GM21381 (cell line): ENCODE data around the gene HERPUD1.

ENCODE experiments used
- ATAC-seq: cut with Tn5 transposase; IDR thresholded peaks from one replicate; pipeline ENCODE4 v1.9.1; 2021; ENCODE audit warnings: mild to moderate bottlenecking, moderate library complexity; ENCODE audit not compliant: unreplicated experiment

Gene HERPUD1

DNA sequence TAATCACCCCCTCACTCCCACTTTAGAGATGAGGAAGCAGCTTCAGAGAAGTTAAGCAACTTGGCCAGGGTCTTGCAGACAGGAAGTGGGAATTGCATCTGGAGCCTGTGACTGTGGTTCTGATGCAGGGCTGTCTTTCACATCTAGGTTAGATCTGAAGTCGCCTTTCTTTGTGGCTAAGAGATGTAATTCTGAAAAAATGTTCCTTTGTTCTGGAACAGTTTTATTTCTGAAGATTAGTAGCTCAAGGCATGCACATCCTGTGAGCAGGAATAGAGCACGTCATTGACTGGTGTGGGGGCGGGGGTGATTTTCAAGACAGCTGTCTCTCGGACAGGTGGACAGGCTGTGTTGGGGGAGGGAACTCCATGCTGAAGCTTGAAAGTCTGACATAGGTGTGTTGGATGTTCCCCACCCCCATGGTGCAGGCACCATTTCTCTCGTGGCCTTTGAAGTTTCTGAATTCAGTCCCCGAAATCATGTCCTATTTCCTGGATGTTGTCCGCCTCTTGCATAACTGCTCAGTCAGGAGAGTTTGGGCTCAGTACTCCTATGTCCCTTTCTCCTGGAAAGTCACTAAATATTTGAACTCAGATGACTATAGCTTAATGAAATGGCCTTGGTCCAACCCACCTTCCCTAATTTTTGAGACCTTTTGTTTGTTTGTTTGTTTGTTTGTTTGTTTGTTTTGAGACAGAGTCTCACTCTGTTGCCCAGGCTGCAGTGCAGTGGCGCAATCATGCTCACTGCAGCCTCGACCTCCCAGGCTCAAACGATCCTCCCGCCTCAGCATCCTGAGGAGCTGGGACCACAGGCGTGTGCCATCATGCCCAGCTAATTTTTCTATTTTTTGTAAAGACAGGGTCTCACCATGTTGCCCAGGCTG, 21.0 kb upstream of the HERPUD1 start:
- ATAC-seq: no peak

DNA sequence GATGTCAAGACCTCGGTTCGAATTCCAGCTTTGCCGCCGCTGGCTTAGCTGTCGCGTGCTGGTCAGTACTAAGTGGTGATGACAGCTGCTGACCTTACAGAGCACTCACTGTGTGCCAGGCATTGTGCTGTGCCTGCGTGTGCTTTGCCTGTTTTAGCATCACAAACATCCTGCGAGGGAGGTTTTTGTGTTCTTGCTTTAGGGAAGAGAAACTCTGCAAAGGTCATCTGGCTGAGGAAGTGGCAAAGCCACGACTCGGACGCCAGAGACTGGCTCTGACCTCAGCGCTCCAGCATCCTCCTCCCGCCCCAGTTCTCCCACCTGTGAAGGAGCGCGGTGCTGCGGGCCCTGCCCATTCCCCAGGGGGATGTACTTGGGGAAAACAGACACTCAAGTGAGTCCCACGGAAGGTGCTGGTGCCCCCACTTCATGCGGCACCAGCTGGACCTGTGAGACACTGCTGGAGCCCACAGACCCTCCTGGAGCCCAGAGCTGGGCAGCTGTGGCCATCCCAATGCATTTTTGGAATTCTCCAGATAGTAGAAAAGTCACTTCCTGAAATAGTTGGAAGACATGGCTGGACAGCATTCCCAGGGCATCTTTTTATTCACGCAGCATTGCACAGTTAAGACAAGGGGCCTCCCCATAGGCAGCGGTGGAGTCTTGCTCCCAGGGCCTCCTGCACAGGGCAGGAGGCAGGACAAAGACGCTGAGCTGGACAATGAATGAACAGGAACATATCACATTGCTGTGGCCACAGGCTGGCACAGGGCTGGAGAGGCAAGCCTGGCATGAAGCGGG, 20.0 kb upstream of the HERPUD1 start:
- ATAC-seq: peak; percentile 70

DNA sequence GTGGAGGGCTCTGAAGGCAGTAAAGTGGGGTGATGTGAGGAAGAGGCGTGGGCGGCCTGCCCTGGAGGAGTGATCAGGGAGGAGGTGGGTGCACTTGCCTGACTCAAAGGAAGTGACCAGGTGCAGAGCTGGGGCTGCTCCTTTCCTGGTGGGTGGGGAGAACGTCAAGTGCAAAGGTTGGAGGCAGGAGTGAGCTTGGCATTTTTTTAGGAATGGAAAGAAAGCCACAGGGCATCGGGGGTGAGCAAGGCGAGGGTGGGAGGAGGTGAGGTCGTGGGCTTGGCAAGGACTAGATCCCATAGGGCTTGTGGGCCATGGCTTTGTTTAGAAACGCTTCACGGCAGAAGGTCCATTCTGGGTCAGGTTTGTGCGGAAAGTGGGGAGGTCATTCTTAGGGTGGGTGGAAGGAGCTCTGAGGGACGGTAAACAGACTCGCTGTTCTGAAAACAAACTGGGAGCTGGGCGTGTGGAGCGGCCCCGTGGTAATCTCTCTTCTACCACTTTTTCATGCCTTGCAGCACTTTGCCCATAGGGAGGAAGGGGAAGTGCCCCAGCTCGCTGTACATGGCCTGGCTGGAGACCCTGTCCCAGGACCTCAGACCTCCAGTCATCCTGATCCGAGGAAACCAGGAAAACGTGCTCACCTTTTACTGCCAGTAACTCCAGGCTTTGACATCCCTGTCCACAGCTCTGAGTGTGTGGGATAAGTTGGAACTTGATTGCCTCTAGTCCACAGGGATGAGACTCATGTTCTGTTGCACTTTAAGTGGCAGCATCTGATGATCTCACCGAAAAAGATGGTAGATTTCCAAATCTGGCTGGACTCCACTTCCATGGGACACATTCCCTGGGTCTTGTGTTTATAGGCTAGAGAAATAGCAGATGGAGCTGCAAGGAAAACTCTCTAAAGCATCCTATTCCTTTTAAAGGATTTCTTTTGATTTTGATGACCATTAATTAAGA, 18.9 kb upstream of the HERPUD1 start:
- ATAC-seq: no peak

DNA sequence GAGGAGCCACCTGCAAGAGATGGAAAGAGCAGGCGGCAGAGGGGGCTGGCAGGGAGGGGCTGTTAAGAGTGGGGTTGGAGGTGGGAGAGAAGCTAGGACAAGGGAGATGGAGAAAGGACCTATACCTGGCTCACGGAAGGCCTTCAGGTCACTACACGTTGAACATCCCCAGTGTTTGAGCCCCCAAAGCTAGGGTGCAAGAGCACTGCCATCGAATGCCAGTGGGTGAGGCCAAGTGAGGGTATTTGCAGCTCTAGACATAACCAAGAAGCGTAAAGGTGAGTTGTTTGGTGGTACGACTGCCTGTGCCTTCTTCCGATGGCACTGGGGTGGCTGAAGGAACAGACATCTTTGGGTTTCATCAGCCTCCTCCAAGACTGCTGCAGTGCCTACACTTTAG, 17.0 kb upstream of the HERPUD1 start:
- ATAC-seq: no peak

DNA sequence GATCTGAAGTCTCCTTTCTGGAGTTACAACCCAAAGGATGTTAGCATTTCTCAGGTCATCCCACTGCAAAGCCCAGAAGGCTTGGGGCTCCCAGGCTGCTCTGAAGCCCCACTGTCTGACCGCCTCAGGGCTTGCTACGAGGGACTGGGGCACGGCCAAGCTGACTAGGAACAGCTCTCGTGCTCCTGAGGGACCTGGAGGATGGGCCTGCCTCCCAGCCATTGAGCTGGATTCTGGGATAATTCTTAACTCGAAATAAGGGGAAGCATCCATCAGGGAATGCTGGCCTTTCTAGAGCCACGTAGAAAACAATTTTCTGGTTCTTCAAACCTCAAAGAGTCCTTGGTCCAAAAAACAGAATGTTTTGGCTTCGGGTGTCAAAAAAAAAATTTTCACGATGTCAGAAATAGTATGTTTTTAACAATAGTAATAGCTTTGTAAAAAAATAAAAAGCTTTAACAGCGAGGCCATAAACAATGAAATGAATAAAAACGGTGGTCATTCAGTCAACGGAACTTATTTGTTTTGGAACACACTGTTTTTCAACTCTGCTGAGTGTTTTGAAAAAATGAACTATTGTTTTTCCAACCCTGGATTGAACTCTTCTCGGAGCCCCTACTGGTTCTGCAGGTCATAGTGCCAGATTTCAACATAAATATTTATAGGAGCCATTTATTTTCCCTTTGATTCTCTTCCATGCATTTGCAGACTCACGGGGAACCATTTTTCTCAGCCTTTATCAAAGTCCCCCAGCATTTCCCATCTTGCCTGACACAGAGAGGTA, 16.4 kb upstream of the HERPUD1 start:
- no peak for ATAC-seq

GRCh38 chr16:56916571-56917403, 15.2 kb upstream of the HERPUD1 start:
- ATAC-seq: peak; percentile 69

DNA sequence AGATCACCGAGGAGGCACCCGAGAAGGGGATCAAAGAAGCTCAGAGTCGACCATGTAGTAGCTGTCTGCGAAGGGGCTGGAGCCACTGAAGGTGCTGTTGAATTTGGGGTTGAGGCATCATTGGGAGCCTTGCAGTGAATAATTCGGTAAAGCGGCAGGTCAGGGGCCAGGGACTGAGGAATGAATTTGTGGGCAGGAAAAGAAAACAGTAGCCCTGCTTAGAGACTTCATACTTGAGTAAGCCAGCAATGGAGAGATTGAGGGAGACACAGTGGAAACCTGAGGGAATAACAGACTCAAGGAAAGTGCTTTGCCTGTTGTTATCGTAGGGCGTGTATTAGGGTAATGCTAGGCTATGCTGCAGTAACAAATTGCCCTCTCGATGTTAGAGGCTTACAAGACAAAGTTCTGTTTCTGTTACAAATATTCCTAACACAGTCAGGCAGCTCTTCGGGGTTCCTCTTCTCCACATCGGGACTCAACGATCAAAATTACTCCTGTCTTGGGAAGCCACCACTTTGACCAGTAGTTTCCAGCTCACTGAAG, 13.4 kb upstream of the HERPUD1 start:
- no peak for ATAC-seq

DNA sequence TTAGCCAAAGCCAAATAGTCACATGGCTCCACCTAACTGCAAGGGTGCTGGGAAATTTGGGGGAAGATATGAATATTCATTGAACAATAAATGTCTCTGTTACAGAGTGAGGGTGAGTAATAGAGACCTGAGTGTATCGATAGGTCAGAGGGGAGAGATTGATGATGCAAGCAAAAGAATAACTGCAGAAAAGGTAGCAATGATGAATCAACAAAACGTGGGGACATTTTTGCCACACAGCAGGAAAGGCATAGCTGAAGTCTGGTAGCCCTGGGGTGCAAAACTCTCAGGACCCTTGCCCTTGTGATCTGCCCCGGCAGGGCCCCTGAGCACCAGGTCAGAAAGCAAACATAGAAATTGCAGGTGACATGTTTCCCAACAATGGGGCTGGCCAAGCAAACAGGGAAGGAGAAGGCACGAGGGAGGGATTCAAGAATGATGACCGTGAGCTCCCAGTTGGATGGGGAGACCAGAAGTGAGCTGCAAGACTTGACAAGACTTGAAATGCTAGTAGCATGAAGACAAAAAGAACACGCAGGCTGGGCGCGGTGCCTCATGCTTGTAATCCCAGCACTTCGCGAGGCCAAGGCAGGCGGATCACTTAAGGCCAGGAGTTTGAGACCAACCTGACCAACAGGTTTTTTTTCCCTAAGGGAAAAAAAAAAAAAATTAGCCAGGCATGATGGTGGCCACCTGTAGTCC, 12.7 kb upstream of the HERPUD1 start:
- no peak for ATAC-seq

- ATAC-seq: no peak
Measured at GRCh38 chr16:56921571-56921970, 10.4 kb upstream of the HERPUD1 start.

DNA sequence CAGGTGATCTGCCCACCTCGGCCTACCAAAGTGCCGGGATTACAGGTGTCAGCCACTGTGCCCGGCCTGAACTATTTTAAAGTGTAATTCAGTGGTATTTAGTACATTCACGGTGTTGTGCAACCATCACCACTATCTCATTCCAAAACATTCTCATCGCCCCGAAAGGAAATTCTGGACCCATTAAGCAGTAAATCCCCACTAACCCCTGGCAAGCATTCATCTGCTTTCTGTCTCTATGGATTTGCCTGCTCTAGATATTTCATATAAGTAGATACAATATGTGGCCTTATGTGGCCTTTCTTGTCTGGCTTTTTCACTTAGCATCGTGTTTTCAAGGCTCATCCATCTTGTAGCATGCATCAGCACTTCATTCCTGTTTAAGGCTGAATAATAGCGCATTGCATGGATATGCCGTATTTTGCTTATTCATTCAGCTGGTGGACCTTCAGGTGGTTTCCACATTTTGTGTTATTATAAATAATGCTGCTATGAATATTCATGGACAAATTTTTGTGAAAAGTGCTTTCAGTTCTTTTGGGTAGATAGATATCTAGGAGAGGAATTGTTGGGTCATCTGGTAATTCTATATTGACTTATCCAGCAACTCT, 8.4 kb upstream of the HERPUD1 start:
- ATAC-seq: no peak

GRCh38 chr16:56927471-56927870, 4.5 kb upstream of the HERPUD1 start:
- ATAC-seq: no peak

GRCh38 chr16:56929639-56930038, 2.3 kb upstream of the HERPUD1 start:
- ATAC-seq: no peak

GRCh38 chr16:56930486-56931270, 1.3 kb upstream of the HERPUD1 start:
- no peak for ATAC-seq

GRCh38 chr16:56931271-56931891, 561 bp upstream of the HERPUD1 start:
- ATAC-seq: peak; percentile 38

DNA sequence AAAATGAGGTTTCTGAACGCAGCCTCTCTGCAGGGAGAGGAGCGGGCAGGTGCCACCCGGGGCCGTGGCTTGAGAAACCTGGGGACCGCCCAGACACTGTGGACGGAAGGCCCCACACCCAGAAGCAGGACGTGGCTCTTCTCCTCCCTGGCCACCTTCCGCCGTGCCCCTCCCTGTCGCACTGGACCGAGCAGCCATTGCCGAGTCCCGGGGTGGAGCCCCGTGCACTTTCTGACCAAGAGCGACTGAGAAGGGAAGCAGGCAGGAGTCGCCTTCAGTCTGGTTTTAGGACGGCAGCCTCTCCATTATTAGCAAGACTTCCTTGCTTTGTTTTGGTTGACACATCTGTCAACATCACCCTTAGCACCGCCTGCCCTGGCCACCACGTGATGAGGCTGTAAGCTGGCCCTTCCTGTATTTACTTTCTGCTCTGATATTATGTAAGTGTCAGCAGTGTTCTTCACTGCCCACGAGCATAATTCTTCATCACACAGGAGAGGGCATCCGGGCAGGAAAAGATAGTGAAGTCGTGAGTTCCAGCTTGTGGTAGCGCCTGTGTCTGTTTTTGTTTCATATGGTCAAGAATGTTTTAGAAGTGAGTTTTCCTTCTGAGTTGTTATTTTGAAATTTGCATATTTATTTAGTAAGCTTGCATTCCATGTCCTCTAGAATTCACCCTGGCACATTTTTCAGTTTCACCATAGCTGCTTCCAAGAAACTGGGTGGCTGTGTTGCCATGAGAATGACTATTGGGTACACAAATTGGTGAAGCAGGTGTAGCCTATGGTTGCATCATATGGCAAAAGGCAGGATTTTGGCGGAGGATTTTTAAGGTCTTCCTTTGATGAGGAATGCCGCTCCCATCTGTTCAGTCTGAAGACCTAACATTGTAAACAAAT, 1.0 kb downstream of the HERPUD1 start:
- peak; percentile 5 for ATAC-seq
